ENCODE measurements around the gene DNAJC30.
A peak's percentile ranks its signal among the peaks of the same experiment; 100 is the strongest.

DNAJC30 gene

DNA sequence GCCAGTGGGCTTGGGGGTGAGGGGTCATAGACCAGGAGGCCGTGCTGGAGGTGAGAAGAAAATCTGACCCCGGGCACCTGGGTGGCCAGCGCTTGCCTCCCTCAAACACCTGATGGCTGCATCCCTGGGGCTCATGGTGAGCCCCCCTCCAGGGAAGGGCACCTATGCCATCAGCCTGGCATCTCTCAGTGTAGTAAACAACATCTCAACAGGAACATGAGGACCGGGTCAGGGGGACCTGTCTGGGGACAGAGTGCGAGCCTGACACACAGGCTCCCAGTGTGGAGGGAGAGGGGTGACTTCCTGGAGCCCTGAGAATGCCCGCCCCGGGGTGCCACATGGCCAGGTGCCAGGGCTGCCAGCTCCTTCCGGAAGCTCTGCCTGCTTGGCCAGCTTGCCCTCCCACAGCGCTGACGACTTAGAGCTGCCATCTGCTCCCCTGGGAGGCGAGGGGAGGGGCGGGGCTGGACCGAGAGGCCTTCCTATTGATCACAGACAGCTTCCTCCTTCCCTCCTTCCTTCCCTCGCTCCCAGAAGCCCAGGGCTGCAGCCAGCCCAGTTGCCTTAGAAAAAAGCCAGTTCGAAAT is 23.9 kb upstream of the DNAJC30 start:
- DNase-seq, result no peak

GRCh38 chr7:73706126-73707044 is 23.1 kb upstream of the DNAJC30 start:
- DNase-seq, result no peak

DNA sequence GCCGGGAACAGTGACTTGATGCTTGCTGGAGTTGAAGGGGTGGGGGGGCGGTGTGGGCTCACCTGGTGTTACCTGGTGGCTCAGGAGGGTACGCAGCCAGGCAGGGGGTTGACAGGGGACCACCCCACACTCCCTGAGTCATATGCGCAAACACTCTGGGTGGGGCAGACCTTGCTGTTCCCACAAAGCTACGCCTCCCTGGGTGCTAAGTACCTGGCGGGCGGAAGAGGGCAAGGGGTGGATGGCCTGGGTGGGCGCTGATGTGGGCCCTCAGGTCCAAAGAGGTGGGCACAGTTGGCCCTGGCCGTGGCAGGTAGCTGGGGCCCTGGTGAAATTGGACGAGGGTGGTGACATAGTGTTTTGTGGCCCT is 22.3 kb upstream of the DNAJC30 start:
- no peak for DNase-seq

GRCh38 chr7:73704640-73705550 is 21.6 kb upstream of the DNAJC30 start:
- no peak for DNase-seq

DNA sequence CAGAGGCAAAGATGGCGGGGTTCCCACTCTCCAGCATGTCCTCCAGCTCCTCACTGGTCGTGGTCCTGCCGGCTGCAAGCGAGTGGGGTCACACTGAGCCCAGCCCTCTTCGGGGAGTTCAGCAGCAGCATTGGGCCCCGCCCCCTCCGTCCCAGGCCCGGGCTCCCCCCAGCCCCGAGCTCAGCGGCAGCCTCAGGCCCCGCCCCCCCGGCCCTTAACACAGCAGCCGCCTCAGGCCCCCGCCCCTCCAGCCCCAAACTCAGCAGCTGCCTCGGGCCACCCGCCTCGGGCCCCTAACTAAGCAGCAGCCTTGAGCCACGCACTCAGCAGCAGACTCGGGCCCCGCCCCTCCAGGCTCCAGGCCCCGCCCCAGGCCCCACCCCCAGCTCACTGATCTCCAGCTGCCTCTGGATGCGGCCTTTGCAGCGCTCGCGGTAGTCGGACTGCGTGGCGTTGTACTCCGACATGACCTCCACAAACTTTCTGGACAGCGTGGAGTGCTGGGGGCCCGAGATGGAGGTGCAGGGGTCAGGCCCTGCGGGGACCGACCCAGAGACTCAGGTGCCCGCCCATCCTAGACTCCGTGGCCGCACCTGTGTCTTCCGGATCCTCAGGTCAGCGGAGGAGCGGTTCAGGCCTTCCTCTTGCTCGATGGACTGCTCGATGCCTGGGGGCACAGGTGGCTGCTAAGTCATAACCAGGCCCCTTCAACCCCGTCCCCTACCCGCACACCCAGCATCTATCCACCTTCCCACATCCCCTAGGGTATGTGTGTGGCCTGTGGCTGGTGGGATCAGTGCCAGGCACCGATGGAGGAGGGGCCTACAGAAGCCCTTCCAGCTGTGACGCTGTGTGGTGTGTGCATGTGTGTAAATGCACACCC is 20.7 kb upstream of the DNAJC30 start:
- DNase-seq, result peak; percentile 93

DNA sequence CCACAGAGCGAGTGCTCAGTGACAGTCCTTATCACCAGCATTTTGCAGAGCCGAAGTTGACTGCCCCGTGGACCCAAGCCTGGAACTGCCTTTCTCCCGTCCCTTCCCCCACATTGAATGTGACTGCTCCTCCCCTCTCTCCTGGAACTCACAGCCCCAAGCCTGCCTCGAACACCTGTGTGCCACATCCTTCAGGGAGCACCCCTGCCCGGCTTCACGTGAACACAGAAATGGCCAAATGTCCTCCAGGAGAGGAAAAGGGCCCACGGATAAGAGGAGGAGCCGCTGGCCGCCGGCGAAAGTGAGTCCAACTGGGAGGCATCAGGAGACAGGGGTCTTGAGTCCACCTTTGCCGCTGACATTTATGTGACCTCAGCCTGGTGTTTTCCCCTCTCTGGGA is 20.0 kb upstream of the DNAJC30 start:
- DNase-seq, result no peak

GRCh38 chr7:73702665-73703064 is 19.4 kb upstream of the DNAJC30 start:
- DNase-seq, result no peak

DNA sequence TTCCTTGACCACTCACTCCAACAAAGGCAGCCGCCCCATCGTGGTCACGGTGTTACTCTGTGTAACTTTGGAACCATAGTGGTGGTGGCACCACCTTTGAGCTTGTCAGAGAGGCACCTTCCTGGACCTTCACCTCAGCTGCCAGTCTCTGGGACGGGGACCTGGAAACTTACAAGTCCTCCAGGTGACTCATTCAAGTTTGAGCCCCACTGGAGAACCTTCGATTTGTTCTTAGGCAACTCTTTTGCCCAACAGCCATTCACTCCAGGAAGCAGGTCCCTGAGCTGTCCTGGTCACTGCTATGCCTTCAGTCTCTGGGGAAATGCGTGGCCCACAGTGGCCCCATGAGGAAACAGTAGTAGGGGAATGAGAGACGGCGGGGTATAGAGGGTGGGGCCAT is 19.0 kb upstream of the DNAJC30 start:
- no peak for DNase-seq

GRCh38 chr7:73701357-73701995 is 18.2 kb upstream of the DNAJC30 start:
- DNase-seq, result no peak

DNA sequence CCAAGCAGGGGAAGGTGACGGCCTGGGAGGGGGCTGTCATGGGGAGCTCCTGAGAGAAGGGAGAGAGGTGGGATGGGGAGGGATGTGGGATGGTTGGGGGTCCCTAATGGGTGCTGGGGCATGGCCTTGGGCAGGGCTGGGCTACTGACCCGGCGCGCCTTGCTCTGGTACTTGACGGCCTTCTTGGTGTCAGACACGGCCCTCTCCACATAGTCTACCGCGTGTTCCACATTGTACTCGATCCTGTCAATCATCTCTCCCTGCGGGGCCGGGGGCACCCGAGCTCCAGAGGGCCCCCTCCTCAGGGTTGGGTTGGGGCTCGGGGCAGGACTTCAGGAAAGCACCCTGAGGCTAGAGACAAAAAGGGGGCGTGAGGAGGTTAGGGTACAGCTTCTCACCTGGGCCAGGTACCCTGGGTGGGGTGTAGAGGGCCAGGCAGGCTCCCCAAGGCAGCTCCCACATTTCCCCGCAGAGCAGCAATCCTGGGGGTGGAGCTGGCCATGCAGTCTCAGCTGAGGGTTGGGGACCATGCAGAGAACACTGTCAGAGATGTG is 17.4 kb upstream of the DNAJC30 start:
- no peak for DNase-seq

DNA sequence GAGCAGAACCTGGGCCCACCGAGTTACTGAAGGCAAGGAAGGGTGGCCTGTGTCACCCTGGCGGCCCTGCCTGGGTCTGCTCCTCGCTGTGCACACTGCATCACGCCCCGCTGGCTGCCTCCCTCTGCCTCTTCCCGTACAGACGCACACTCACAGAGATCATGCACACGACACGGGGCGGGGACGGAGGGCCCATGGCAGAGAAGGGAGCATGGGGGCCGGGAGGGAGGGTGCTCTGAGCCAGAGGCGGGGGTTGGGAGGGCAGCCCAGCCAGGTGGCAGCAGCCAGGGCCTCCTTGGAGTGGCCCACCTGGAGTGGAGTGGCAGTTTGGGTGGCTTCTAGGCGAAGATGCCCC is 16.8 kb upstream of the DNAJC30 start:
- no peak for DNase-seq

DNA sequence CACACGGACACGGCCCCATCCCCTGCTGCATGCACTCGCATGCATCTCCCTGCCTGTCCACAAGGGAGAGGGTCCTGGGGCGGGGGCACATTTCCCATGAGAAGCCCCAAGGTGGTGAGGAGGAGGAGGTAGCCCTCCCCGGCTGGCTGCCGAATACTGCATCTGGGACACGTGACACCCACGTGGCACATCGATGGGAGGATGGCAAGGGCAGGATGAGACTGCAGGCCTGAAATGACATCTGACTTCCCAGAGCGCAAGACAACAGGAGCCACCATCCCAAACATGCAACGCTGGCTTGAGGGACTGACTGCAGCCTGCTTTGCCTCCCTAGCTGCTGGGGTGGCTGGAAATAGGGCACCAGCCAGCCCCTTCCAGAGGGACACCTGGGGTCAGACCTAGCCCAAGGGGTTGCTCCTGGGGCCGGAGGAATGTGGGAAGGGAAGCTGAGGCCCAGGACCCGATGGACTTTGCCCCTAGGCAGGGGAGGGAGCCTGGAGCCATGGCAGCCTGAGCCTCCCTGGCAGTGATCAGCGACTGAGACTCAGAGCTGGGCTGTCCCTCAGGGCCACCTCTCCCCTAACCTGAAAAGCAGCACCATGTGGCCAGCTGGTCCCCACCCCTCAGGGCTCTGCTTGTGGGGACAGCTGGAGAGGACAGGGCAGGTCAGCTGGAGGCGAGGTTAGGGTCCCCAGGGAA is 16.3 kb upstream of the DNAJC30 start:
- DNase-seq, result no peak

GRCh38 chr7:73698410-73698809 is 15.2 kb upstream of the DNAJC30 start:
- no peak for DNase-seq

GRCh38 chr7:73696372-73696771 is 13.1 kb upstream of the DNAJC30 start:
- no peak for DNase-seq

GRCh38 chr7:73690646-73691045 is 7.4 kb upstream of the DNAJC30 start:
- no peak for DNase-seq

GRCh38 chr7:73688288-73688687 is 5.0 kb upstream of the DNAJC30 start:
- DNase-seq, result no peak

DNA sequence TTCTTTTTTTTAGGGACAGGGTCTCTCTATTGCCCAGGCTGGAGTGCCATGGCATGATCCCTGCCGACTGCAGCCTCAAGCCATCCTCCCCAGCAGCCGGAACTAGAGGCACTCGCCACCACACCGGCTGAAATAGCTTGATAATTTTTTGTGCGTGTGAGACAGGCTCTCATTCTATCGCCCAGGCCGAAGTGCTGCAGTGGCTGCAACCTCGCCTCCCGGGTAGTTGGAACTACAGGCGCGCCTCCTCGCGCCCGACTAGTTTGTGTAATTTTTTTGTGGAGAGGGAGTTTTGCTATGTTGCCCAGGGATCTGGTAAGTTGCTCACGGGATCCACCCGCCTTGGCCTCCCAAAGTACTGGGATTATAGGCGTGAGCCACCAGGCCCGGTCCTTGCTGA is 2.1 kb upstream of the DNAJC30 start:
- DNase-seq, result no peak

DNA sequence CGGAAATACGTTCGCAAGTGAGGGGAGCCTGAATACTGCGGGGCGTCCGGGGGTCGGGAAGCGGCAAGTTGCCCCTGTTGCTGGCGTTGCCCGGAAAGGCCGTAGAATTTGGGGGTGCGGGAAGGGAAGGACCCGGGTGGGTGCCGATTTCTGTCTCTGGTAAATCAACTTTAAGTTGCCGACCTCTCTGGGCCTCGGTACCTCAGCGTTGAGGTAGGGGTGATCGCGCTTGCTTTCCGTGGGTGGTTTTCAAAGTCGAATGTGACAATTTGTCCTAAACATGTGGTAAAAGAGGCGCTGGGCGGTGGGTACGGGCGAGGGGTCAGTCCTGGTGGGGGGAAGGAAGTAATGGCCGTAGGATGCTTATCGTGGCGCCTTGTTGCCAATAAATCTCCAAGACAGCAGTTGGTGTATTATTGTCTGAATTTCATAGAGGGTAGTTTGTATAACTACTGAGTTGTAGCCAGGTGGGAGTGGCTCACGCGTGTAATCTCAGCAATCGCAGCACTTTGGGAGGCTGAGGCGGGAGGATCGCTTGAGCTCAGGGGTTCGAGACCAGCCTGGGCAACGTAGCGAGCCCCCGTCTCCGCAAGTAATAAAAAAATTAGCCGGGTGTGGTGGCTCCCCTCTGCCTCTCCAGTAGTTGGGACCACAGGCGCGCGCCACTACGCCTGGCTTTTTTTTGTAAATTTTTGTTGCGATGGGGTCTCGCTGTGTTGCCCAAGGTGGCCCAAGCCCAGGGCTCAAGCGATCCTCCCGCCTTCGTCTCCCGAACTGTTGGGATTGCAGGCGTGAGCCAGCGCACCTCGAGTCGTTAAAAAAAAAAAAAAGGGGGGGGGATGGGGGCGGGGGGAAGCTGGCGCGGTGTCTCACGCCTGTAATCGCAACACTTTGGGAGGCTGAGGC is 788 bp upstream of the DNAJC30 start:
- no peak for DNase-seq

DNA sequence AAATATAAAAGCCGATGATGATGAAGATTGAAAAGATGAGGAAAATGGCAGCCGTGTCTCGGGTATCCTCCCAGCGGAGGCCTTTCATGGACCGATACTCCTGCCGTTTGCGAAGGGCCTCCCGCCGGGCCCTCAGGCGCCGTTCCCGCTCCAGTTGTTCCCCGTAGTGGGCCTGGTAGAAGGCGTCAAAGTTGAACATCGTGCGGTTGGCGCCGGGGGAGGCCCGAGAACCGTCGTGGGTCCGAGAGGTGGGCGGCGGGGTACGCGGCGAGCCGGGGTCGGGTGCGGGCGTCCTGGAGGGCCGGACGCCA is 553 bp downstream of the DNAJC30 start:
- no peak for DNase-seq

GRCh38 chr7:73681031-73681430 is 2.2 kb downstream of the DNAJC30 start:
- no peak for DNase-seq

Measured in femur (tissue), 1 donor.